ENCODE data around the gene OCSTAMP. TPM values are rescaled to one million over a fixed set of nuclear protein-coding genes. Genes with fewer than 3 reads are reported as not detected.

The OCSTAMP gene
- polyA plus RNA-seq, 5 donors, result not detected

- DNase-seq, result no peak
These were observed 23.5 kb upstream of the OCSTAMP start for GRCh38 chr20:46573788-46574584.

- no peak for DNase-seq
These were observed 22.8 kb upstream of the OCSTAMP start for GRCh38 chr20:46573234-46573633.

GRCh38 chr20:46572790-46573189 lies 22.3 kb upstream of the OCSTAMP start:
- no peak for DNase-seq

- peak; percentile 47 to 57 for DNase-seq
These were observed 21.7 kb upstream of the OCSTAMP start for GRCh38 chr20:46572153-46572552.

DNA sequence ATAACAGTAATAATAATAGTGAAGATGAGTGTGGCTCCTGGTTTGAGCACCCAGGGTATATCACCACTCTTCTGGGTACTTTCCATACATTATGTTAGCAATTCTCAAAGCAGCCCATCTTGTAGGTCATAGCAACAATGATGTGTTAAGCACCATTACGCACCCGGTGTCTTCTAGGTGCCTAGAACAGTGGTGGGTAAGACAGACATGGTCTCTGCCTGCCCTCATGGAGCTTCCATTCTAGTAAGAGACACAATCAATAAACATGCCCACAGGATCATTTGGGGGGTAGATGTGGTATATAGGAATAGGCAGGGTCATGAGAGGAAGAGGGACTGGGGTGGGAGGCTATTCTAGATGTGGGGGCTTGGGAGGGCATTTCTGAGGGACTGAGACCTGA lies 21.0 kb upstream of the OCSTAMP start:
- no peak for DNase-seq

- no peak for DNase-seq
These were observed 20.5 kb upstream of the OCSTAMP start for GRCh38 chr20:46570956-46571355.

DNA sequence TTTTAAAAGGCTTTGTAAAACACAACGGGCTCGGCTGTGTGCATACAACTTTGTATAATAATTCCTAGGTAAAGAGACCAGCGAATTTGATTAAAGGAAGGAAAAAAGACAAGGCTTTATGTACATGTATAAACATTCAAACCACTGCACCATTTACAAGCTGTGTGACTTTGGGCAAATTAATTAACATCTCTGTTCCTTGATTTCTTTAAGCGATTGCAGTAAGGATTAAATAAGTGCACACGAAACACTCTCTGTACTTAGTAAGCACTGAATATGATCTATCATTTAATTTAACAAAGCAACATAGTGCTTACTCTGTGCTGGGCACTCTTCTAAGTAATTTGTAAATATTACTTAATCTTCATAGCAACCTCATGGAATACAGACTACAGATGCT lies 19.5 kb upstream of the OCSTAMP start:
- no peak for DNase-seq

GRCh38 chr20:46568570-46569129 lies 18.2 kb upstream of the OCSTAMP start:
- DNase-seq, result peak; percentile 88 to 95

DNA sequence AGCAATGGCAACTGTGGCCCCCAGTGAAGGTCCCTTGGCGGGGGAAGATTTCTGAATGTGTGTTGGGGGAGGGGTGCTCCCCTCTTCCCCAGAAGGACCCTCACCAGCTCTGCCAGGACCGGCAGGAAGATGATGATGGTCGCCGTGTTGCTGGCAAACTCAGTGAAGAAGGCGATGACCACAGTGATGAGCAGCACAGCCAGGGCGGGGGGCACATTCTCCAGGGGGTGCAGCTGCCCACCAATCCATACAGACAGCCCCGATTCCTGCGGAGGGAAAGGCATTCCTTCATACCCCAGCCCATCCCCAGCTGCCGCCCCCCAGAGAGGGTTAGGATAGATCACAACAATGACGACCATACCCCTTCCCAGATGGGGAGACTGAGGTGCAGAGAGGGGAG lies 15.7 kb upstream of the OCSTAMP start:
- no peak for DNase-seq

GRCh38 chr20:46564241-46564957 lies 13.9 kb upstream of the OCSTAMP start:
- no peak for DNase-seq

- DNase-seq, result no peak
These were observed 13.4 kb upstream of the OCSTAMP start for GRCh38 chr20:46563860-46564221.

DNA sequence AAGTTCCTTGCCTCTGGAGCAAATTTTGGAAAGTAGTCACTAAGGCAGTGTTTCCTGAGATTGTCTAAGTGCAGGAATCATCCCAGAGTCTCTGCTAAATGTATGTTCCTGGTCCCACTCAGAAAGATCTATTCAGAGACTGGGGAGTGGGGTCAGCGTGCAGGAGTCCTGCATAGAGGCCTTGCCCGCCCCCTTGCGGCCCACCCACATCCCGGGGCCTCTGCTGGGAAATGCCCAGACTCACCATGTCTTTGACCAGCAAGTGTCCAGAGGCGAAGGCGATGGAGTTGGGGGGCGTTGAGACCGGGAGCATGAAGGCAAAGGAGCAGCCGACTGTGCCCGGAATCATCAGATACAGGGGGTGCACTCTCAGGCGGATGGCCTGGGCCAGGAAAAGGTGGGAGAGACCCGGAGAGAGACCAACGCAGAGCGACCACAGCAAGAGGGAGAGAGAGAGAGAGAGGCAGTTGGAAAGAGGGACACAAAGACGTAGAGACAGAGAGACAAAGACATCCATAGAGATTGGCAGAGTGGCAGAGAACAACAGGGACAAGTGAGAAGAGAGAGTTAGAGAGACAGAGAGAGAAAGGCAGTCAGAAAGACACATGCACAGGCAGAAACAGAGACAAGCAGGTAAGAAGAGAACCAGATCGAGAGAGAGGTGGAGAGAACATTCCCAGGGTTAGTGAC lies 12.9 kb upstream of the OCSTAMP start:
- DNase-seq, result no peak

DNA sequence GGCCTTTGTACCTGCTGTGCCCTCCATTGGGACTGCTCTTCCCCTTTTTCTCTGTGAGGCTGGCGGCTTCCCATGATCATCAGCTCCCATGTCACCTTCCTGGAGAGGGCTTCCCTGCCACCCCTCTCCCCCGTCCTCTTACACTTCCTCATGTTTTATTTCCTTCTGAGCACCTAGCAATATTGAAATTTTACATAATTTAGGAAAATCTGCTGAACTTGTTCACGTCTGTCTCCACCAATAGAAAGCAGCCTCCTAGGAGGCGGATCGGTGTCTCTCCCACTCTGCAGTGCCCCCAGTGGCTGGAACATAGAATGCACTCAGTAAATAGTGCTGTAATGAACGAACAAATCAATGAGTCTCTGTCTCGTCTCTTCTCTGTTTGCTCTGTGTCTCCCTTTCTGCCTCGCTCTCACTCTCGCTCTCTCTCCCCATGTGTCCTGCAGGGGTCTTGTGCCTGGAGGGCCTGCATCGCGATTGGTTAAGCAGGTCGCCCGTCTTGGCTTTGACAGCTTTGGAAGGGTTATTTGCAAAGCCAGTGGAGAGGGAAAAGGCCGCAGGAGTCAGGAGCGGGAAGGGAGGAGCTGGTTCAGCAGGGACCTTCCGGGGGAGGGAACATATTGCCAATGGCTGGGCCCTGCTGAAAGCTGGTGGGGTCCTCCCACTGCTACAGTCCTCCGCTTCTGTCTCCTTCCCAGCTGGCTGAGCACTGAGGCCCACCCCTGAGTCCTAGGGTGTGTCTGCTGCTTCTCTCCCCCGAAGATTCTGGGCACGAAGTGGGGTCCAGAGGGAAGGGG lies 12.1 kb upstream of the OCSTAMP start:
- DNase-seq, result peak; percentile 60 to 77

DNA sequence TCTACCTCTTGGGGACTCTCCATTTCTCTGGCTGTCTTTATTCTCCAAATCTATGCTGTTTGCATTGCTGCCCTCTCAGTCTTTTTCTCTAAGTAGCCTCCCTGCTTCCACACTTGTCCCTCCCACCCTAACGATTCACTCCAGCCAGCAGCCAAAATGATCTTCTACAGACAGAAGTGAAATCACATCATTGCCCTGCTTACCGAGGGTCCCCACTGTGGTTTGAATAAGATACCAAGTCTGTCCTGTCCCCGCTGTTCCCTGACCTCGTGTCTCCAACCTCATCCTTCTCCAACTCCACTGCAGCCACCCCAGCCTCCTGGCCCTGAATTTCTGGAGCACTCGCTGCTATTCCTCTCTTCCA lies 11.5 kb upstream of the OCSTAMP start:
- DNase-seq, result no peak

GRCh38 chr20:46559685-46560440 lies 9.4 kb upstream of the OCSTAMP start:
- DNase-seq, result no peak

GRCh38 chr20:46559001-46559400 lies 8.5 kb upstream of the OCSTAMP start:
- no peak for DNase-seq

DNA sequence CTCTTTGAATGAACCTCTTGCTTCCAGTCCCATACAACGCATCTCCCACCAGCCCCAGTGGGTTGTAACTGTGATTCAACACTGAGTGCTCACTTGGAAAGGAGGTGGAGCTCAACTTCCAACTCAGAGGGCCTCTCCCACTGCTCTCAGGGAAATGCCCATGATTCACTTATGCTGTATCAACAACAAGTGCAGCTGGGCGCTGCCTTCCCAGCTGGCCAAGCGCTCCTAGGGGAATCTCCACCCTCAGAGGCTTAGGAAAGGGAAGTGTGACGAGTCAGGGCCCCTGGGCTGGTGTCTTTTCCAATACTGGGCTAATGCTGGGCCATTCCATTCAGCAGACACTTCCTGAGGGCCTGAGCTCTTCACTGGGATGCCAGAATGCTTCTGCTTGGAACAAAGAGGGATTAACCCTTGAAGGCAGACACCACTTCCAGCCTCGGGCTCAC lies 8.1 kb upstream of the OCSTAMP start:
- no peak for DNase-seq

GRCh38 chr20:46557231-46557956 lies 6.9 kb upstream of the OCSTAMP start:
- no peak for DNase-seq

GRCh38 chr20:46555370-46555956 lies 5.0 kb upstream of the OCSTAMP start:
- DNase-seq, result no peak

GRCh38 chr20:46554828-46555227 lies 4.4 kb upstream of the OCSTAMP start:
- DNase-seq, result no peak

Measured in right lung (tissue), 5 donors.